ENCODE data around the gene TMEM259.
A peak's percentile ranks its signal among the peaks of the same experiment; 100 is the strongest.

The TMEM259 gene

DNA sequence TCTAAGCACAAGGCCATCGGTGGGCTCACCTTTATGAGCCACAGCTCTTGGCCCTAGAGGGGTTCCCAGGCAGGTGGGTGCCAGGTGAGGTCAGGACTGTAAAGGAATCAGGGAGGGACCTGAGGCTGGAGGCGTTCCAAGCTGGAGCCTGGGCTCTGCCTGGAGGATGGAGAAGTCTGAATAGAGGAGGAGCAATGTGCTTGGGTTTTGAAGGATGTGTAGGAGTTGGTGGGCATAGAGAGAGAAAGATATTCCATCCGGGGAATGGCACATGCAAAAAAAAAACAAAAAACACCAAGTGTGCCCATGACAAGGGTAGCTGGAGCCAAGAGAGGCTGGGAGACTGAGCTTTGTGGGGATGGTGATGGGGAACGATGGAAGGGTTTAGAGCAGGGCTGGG is 18.3 kb downstream of the TMEM259 start:
- no peak for DNase-seq (ENCODE audit: low spot score)

DNA sequence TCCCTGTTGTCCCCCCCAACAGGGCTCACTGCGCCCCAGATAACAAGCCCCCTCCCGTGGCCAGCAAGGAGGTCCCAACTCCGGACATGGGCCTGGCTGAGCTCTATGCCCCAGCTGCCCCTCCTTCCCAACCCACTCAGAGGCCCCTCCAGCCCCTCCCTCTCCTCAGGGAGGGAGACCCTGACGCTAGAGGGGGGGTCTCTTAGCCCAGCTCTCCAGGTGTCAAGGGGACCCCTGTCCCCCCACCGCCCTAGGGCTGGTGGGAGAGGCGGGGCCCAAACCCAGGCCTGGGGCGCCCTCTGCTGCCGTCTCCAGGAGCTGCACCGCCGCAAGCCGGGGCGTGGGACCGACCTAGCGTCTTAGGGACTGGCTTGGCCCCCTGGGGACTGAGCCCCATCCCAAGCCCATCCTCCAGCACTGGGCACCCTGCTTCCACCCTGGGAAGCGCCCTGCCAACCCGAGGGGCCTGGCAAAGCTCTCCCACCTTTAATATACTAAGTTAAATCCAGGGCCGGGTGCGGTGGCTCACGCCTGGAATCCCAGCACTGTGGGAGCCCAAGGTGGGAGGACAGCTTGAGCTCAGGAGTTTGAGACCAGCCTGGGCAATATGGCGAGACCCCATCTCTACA is 19.3 kb downstream of the TMEM259 start:
- peak; percentile 66 for DNase-seq (ENCODE audit: low spot score)

DNA sequence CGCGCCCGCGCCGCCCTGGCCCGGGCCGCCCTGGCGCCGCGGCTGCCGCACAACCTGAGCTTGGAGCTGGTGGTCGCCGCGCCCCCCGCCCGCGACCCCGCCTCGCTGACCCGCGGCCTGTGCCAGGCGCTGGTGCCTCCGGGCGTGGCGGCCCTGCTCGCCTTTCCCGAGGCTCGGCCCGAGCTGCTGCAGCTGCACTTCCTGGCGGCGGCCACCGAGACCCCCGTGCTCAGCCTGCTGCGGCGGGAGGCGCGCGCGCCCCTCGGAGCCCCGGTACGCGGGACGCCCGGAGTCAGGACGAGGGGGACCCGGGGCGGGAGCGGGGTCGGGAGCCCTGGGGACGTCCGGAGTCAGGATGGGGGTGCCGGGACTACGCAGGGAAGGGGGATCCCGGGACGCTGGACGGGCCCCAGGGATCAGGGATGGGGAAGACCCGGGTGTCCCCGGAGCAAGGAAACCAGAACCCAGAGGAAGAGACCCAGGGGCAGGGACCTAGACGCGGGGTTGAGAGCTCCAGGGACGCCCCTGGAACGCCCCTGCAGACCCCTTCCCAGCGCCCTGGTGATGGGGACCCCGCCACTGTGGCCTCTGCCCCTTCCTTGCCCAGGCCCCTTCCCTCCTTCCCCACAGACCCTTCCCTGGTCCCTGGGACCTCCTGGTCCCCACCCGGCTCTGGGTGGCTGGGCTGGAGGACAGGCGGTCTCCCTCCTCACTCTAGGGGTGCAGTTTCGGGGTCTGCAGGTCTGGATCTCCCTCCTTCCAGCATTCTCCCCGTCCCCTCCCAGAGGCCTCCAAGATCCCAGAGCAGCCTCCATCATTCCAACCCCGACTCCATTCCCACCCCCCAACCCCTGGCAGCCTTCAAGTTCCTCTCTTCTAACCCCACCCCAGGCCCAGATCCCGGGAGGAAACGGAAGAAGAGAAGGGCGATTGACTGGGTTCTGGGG is 20.1 kb downstream of the TMEM259 start:
- DNase-seq (ENCODE audit: low spot score) = no peak

DNA sequence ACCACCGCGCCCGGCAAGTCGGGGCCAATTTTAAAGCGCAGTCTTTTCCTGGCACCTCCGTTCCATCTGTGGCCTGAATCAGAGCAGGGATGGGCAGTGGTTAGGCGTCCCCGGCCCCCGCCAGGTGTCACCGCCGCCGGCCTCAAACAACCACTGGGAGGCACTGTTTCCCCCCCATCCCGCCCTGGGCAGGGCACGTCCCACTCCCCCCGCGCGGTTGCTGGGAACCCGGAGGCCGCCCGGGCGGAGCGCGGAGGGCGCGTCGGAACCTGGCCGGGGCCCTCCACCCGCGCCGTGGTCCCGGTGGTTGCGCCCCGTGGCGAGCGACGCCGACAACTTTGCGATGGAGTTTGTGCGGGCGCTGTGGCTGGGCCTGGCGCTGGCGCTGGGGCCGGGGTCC is 20.8 kb downstream of the TMEM259 start, which contains the start of gene GRIN3B:
Gene GRIN3B (plus strand): TSS at position 325 of the 400 bp plus-strand sequence. CDS start 19 bp downstream, at position 344.
- peak; percentile 60 for DNase-seq (ENCODE audit: low spot score)

DNA sequence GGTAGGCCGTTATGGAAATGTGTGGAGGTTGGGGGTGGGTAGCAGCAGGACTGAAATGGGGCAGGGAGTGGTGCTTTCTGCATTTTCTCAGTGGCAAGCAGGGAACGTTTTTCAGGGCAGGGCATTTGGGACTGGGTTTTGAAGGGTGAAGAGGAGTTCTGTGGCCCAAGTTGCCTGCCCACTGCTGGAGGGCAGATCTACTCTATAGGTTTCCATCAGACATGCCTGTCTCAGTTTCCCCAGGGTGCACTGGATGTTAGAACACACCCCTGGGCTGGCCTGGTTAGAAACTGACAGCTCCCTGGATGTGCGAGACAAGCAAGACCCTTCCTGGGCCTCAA is 21.6 kb downstream of the TMEM259 start:
- no peak for DNase-seq (ENCODE audit: low spot score)

DNA sequence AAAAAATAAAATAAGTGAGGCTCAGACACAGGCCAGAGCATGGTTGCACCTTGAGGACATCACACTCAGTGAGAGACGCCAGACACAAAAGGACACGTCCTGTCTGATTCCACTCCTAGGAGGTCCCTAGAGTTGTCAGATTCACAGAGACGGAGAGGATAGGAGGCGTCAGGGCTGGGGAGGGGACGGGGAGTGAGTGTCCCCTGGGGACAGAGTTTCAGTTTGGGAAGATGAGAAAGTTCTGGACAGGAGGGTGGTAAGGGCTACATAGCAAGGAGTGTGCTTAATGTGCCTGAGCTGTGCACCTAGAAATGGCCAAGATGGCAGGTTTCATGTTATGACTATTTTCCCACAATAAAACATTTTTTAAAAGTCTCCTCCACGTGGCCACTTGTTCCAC is 22.9 kb downstream of the TMEM259 start:
- DNase-seq (ENCODE audit: low spot score) = no peak

DNA sequence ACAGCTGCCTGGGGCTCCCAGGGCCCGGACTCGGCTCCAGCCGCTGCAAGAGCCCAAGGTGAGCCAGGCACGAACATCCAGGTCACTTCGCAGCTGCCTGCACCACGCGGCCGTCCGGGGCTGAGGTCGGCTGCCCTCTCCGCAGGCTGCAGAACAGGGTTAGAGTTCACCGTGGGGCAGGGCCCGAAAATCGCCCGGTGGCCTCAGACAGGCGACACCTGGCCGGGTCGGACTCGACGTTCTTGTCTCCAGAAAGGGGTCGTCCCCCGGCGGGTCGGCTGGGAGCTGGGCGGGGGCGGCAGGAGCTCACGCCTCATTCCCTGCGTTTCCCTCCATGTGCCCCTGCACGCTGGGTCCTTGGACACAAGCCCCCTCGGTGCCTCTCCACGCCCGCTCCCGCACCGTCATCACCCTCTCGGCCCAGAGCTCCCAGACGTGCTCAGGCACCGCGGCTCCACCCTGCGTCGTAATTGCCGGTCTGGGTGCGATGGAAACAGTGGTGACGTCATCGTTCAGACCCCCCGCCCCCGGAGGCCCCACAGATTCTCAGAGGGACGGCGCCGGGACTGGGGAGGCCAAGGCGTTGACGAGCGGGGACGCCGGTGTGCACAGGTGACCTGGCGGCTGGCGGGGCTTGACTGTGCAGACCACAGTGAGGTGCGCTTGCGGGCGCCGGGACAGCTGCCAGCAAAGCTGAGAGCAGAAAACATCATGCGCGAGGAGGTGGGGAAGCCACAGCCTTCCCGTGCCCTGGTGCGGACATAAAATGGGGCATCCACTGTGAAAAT is 24.7 kb downstream of the TMEM259 start:
- DNase-seq (ENCODE audit: low spot score) = peak; percentile 66

DNA sequence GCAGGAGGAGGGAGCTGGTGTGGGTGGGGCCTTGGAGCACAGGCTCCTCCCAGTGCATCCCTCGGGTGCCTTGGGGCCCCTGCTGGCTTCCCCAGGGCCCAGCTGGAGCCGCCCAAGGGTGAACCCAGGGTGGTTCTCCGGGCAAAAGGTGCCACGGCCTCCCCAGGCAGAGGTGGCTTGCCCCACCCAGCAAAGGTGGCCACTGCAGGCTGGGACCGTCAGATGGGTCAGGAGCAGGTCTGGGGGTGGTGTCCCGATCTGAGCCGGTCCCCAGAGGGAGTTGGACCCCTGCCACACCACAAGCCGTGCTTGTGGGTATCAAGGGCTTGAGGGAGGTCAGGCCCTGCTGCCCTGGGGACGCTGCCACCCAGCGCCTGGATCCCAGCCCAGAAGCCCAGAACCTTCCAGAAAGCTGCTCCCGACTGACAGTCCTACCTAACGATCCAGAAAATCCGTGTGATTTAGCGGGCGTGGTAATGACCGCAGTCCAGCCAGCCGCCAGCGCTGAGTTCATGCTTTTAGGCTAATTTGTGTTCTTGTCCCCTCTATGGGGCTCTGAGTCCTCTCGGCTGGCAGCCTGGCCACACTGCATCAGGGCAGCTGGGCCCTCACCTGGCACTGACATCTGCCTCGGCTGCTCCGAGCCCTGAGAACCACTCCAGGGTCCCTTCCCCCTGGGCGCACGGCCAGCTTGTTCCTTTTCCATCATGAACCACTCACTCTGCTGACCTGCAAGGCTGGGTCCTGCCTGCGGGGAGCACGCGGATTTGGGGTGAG is 25.7 kb downstream of the TMEM259 start:
- DNase-seq (ENCODE audit: low spot score) = no peak

DNA sequence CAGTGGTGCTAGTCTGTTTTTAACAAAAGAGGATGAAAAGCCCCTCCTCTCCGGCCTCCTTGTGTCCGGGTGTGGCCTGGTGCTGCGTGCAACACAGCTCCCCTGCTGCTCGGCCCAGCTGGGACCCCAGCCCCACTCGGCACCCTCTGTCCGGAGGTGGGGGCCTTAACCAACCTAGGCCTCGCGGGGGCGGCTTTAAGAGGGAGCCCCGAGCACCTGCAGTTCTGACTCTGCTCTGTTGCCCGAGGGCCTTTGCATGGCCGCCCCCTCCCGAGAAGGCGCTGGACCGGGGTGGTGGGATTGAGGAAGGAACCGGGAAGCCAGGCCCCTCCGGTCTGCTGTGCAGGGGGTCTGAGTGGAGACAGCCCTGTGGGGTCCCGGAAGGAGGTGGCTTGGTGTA is 26.4 kb downstream of the TMEM259 start:
- DNase-seq (ENCODE audit: low spot score) = no peak

DNA sequence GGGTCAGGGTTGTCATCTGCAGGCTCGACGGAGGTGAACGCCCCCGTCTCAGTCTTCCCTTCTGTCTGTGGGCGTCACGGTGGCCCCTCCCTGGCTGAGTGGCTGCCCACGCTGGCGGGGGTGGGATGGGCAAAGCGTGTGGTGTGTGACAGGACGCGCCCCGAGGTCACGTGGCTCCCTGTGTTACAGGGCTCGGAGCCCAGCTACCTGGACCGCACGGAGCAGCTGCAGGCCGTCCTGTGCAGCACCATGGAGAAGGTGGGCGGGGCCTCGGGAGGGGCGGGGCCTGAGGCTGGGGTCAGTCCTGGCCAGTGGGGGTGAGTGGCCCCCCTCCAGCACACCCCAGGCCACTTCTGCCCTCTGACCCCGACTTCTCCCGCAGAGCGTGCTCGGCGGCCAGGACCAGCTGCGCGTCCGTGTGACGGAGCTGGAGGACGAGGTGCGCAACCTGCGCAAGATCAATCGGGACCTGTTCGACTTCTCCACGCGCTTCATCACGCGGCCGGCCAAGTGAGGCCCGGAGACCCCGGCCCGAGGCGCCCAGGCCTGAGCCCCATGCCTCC is 27.0 kb downstream of the TMEM259 start:
- no peak for DNase-seq (ENCODE audit: low spot score)

DNA sequence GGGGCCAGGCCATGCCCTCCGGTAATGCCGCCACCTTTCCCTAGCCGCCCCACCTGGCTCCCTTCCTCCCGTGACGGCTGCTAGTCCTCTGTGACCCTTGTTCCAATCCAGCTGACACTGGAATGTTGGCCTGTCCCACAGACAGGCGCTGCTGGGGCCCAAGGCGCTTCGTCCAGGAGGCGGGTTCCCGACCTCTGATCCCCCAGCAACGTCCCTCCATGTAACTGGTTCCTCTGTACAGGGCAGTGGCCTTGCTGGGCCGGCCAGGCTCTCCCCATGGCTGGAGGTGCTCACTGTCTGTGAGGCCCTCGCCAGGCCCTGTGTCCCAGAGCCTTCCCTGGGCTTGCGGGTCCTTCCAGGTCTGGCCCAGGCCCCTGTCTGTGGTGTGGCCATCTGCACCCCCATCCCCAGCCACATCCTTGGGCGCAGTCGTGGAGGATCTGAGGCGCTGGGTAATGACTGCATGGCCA is 27.5 kb downstream of the TMEM259 start:
- DNase-seq (ENCODE audit: low spot score) = no peak

DNA sequence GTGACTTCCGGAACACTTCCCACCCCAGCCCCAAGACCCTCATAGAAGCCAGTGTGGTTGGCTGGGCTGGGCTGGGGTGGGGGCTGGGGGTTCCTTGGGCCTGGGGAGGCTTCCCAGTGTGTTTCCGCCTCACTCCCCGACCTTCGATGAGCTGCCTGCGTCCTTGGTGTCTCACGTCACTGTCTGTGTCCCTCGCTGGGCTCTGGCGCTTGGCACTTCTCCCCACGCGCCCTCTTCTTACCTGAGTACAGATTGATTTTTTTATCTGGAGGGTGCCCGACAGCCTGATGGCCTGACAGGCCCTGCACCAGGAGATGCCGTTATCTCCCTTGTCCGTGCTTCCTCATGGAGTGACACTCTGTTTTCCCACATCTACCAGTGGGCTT is 28.3 kb downstream of the TMEM259 start:
- no peak for DNase-seq (ENCODE audit: low spot score)

DNA sequence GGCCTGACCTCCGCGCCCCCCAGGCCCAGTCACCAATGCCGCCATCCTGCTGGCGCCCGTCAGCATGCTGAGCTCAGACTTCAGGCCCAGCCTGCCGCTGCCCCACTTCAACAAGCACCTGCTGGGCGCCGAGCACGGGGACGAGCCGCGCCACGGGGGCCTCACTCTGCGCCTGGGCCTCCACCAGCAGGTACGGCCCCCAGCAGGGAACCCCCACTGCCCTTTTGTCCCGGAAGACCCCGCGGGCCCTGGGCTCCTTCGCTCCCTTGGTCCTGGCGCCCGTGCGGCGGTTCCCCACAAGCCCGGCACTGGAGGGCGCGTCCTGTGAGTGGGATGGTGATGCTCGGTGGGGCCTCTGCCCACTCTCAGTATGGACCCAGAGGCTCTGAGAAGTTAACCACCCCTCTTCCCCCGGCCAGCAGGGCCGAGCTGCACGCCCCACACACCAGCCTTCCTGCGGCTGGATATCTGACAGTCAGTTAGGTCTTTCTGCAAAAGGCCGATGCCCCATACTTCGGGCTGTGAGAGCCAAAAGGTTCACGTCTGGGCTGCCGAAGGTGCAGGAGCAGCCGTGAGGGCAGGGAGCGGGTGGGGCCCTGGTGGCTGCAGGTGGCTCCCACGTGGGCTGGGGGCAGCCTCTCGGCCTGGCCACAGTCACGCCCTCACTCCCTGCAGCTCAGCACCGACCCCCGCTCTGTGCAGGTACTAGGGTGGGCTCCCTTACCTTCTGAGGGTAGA is 28.8 kb downstream of the TMEM259 start:
- DNase-seq (ENCODE audit: low spot score) = no peak

DNA sequence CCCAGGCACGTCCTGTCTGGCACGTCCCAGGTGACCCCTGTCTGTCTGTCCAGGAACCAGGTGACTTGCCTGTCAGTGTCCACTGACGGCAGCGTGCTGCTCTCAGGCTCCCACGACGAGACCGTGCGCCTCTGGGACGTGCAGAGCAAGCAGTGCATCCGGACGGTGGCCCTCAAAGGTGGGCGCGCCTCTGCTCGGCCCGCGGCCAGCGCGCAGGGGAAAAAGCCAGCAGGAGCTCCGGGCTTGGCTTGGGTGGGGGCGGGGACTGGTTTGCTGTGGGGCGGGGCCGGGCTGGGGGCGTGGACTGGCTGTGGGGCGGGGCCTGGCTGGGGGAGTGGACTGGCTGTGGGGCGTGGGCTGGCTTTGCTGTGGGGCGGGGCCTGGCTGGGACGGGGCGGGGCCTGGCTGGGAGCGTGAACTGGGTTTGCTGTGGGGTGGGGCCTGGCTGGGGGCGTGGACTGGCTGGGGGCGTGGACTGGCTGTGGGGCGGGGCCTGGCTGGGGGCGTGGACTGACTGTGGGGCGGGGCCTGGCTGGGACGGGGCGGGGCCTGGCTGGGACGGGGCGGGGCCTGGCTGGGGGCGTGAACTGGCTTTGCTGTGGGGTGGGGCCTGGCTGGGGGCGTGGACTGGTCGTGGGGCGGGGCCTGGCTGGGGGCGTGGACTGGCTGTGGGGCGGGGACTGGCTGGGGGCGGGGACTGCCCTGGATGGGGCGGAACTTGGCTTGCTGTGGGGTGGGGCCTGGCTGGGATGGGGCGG is 29.6 kb downstream of the TMEM259 start:
- no peak for DNase-seq (ENCODE audit: low spot score)

DNA sequence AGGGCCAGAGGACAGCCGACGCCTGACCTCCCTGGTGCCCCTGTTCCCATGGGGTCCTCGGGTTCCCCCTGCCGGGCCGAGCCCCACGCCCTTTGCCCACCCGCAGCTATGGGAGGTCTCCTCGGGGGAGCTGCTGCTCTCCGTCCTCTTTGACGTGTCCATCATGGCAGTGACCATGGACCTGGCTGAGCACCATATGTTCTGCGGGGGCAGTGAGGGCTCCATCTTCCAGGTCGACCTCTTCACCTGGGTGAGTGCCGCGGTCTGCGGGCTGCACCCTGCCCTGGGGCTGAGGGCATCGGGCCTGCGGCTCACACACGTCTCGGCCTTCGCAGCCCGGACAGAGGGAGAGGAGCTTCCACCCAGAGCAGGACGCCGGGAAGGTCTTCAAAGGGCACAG is 30.2 kb downstream of the TMEM259 start:
- no peak for DNase-seq (ENCODE audit: low spot score)

DNA sequence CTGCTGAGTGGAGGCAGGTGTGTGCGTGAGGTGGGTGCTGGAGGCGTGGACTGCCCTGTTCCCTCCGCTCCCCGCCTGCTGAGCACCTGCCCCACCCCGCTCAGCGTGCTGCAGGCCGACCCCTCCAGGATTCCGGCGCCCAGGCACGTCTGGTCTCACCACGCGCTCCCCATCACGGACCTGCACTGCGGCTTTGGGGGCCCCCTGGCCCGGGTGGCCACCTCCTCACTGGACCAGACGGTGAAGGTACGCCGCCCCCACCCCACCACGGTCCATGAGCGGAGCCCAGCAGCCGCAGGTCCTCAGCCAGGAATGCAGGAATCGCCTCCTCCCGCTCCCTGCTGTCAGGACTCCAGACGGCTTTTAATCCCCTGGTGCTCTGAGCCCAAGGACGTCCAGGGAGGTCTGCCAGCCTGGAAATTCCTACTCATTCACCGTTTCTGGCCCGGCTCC is 30.8 kb downstream of the TMEM259 start:
- no peak for DNase-seq (ENCODE audit: low spot score)

DNA sequence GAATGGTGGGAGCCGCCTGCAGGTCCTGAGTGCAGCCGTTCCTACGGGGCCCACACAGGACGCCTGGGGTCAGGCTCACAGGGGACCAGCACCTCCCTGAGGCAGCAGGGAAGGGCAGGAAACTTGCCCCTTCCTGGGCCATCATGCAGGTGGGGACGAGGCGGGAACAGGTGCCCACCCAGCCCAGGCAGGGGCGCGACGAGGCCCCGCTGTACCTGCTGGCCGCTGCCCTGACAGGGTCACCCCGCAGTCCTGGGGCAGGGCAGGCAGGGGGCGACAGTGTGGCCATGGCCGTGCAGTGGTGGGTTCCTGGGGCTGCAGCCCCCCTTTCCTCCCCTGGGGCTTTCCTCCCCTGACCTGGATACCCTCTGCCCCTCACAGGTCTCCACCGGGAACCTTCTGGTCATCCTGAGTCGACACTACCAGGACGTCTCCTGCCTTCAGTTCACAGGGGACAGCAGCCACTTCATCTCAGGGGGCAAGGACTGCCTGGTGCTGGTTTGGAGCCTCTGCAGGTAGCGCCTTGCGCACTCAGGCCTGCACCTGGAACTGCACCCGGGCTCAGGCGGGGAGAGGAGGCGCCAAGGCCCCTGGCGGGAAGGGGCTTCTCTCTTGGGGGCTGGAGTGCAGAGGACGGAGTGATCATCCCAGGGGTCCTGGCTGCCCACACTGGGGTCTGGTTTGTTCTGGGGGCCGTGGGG is 31.4 kb downstream of the TMEM259 start:
- no peak for DNase-seq (ENCODE audit: low spot score)

DNA sequence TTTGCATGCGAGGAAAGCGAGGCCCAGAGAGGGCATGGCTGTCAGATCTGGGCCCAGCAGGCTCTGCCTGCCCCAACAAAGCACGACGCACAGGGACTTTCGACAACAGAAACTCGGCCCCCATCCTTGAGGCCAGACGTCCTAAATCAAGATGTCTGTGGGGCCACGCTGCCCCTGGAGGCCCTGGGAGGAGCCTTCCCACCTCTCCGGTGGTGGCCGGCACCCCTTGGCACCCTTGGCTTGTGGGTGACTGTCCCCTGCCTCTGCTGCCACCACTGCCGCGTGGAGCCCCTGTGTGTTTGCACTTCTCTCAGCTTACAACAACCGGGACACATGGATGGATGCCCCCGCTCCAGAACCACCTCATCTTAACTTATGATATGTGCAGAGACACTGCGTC is 32.4 kb downstream of the TMEM259 start:
- DNase-seq (ENCODE audit: low spot score) = no peak

DNA sequence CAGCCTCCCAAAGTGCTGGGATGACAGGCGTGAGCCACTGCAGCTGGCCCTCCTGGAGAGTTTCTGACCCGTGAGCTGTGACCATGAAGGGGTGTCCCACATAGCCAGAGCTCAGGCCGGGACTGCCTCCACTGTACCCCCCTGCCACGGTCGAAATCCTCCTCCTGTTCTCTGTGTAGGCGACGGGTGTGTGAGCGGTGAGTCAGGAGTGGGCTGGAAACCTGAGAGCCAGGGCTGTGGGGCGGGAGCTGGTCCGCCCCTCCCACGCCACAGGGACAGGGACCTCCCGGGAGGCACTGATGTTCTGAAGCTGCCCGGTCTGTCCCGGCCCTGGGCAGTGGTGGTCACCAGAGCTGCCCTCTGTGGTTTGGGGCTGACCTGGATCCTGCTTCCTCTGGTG is 32.8 kb downstream of the TMEM259 start:
- DNase-seq (ENCODE audit: low spot score) = no peak

All from CD4-positive, alpha-beta T cell treated with Interleukin-15 for 4 hours (primary cell).